H1 (cell line): ENCODE data around the gene LYPD6B. TPM values are rescaled to one million over a fixed set of nuclear protein-coding genes. Genes with fewer than 3 reads are reported as not detected.

Source experiments
- CEBPB ChIP-seq: IDR thresholded peaks from 2 replicates; pipeline ENCODE4 v1.6.1; 2012; ENCODE audit warnings: low read depth, low read length
- CREB1 ChIP-seq: IDR thresholded peaks from 2 replicates; pipeline ENCODE4 v1.6.1; 2012; ENCODE audit warnings: inconsistent platforms
- SP2 ChIP-seq: IDR thresholded peaks from 2 replicates; pipeline ENCODE4 v1.6.1; 2012; ENCODE audit warnings: mild to moderate bottlenecking, low read length, inconsistent platforms
- TAF7 ChIP-seq: optimal IDR thresholded peaks from 2 replicates; pipeline ENCODE3; 2011; ENCODE audit warnings: low read depth, mild to moderate bottlenecking, inconsistent platforms, low read length, moderate library complexity, borderline replicate concordance
- polyA plus RNA-seq, 7 experiments: library from polyadenylated mRNA; depleted of rRNA in 3 of 7; stranded (reverse) in 5 of 7; unstranded in 2 of 7; fragments of >200 nt in 5 of 7; fragments of 200-250 nt in 2 of 7; gene quantifications; 1 replicate in 5 of 7; 2 replicates in 1 of 7; 4 replicates in 1 of 7; pipeline versions ENCODE4 v1.2.1 to v1.2.3, GENCODE V29; 2011 to 2013; ENCODE audit warnings: missing spikeins in 2 of 7, mixed read lengths in 2 of 7
- total RNA-seq: library from RNA; stranded (reverse); fragmentation: NEBNext Ultra II Directional; extraction: Animal tissue kit (Norgen Biotek cat#: 25700); gene quantifications from 2 replicates; pipeline ENCODE4 v1.2.1, GENCODE V29; 2021

Gene LYPD6B
- total and polyA plus RNA-seq, 2 of the 8 experiments (the other 6 are each of a cell fraction or from before 2014, with no cell fraction given), result 2.2 to 3.5 TPM

DNA sequence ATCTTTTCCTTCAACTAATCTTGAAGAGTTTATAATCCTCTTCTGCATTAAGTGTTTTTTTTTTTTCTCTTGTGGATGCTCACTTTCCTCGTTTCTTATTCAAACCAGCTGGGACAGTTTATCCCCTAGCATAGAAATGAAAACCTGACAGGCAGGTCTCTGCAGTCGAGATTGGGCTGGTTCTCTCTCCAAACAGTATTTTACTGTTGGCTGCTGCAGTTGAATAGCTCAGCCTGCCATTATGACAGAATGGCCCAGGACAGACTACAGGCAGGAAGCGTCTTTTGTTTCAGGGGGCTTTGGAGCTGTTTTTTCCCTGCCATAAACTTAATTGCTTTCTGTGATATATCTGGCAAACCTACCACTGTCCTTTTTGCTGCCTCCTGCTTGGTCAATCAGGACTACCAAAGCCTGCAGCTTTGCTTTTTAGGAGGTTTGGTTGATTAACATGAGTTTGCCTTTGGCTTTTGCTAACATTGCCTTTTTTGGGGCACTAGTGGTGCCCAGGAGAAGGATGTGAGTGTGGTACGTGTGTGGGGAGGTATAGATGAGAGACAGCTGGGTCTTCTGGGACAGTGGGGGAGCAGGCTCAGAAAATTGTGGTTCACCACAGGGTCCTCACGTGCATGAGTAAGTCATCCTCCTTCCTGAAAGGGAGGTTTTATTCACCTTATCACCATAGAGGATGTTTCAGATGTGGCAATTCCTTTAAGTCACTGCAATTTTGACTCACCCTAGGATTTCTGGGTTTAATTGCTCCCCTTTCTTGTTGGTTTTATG, 128.7 kb downstream of the LYPD6B start (continued):
- TF ChIP-seq SP2, result no peak
- no peak for TF ChIP-seq CEBPB
- TF ChIP-seq TAF7, result no peak
- no peak for TF ChIP-seq CREB1
